Peyer's patch (tissue), 4 donors: ENCODE data around the gene PHOSPHO1.

Experiments
- POLR2A ChIP-seq, 2 donors: fragments of 450-650 bp; IDR thresholded peaks; one replicate each; pipeline ENCODE4 v1.5.1; 2017; ENCODE audit warnings: antibody characterized with exemption in 2 of 2, mild to moderate bottlenecking in 2 of 2, moderate library complexity in 2 of 2
- TF ChIP-seq, protein P1 (sequence below), 6 experiments: fragments of 450-650 bp in 4 of 6; fragments of 200-600 bp in 2 of 6; sonication (generic) in 1 of 6; IDR thresholded peaks; one replicate each; pipeline ENCODE4 v1.5.1; 2017 to 2019; ENCODE audit warnings: antibody characterized with exemption in 6 of 6, mild to moderate bottlenecking in 3 of 6, moderate library complexity in 1 of 6

DNA sequence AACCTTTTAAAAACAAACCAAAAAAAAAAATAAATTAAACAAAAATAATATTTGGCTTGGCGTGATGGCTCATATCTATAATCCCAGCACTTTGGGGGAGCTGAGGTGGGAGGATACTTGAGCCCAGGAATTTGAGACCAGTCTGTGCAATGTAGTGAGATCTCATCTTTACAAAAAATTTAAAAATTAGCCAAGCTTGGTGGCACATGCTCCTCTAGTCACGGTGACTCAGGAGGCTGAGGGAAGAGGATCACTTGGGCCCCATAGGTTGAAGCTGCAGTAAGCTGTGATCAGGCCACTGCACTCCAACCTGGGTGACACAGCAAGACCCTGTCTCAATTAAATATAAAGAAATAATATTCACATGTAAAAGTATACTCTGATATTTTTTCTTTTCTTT is 32.4 kb downstream of the PHOSPHO1 start:
- TF ChIP-seq, protein P1, sequence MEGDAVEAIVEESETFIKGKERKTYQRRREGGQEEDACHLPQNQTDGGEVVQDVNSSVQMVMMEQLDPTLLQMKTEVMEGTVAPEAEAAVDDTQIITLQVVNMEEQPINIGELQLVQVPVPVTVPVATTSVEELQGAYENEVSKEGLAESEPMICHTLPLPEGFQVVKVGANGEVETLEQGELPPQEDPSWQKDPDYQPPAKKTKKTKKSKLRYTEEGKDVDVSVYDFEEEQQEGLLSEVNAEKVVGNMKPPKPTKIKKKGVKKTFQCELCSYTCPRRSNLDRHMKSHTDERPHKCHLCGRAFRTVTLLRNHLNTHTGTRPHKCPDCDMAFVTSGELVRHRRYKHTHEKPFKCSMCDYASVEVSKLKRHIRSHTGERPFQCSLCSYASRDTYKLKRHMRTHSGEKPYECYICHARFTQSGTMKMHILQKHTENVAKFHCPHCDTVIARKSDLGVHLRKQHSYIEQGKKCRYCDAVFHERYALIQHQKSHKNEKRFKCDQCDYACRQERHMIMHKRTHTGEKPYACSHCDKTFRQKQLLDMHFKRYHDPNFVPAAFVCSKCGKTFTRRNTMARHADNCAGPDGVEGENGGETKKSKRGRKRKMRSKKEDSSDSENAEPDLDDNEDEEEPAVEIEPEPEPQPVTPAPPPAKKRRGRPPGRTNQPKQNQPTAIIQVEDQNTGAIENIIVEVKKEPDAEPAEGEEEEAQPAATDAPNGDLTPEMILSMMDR (IDR thresholded peaks at IDR 0.05), result no peak
- no peak for TF ChIP-seq POLR2A (IDR thresholded peaks at IDR 0.05)
